ENCODE measurements around the gene DEXI. TPM values are rescaled to one million over a fixed set of nuclear protein-coding genes. Genes with fewer than 3 reads are reported as not detected.

DEXI gene
- total and polyA plus RNA-seq, 2 of the 13 experiments (the other 11 are each of a cell fraction or from before 2014, with no cell fraction given): 51.5 to 70.4 TPM

GRCh38 chr16:10940501-10941079 lies 1.7 kb downstream of the DEXI start (continued):
- peak; percentile 16; the same call in 1 of the 2 replicates for TF ChIP-seq USF2 (IDR thresholded peaks at IDR 0.05; ENCODE audit: low read depth, low read length)
- TF ChIP-seq USF2 (CRISPR knock-in tag; IDR thresholded peaks at IDR 0.05; ENCODE audit: borderline replicate concordance): no peak
- peak; percentile 15; the same call in 1 of the 2 replicates for TF ChIP-seq KMT2A (CRISPR knock-in tag; IDR thresholded peaks at IDR 0.05)
- TF ChIP-seq SIX4 (CRISPR knock-in tag; IDR thresholded peaks at IDR 0.05): peak; percentile 71
- TF ChIP-seq ZNF326 (CRISPR knock-in tag; IDR thresholded peaks at IDR 0.05; ENCODE audit: borderline replicate concordance): 0 out of 2 replicates have a peak, but pooled peaks have one; percentile 70
- TF ChIP-seq ZNF747 (CRISPR knock-in tag; IDR thresholded peaks at IDR 0.05; ENCODE audit: borderline replicate concordance): no peak
- TF ChIP-seq ZNF549 (CRISPR knock-in tag; IDR thresholded peaks at IDR 0.05): no peak

- no peak for ATAC-seq
- H3K4me2 ChIP-seq (ENCODE audit: low read depth, low read length): peak overlapping the region; percentile 97
- peaks cover 0 to 5% of the 10 kb centered on the region in 2 experiments; a peak in 2 of 5 replicates for H3K36me3 ChIP-seq (replicated peaks in 1 of 2; ENCODE audit: control insufficient read depth in 1 of 2, insufficient read depth in 2 of 2, low read length in 2 of 2)
- intact Hi-C loops (cut with micrococcal nuclease; ENCODE audit: unreplicated experiment): no loop called here
- ChIA-PET POLR2A (interaction anchor here (0.6 to 4.5 kb wide), 4 partner anchors 17 to 353 kb away, joined by 3 to 60 read pairs (median 4); partner anchors contain the start of gene NUBP1), CTCF (ENCODE audit: low intra/inter-chr PET ratio, low total read pairs) (no interaction called here)
- no peak for FAIRE-seq
- H3K4me3 ChIP-seq (replicated peaks in 1 of 3; ENCODE audit: insufficient read depth in 1 of 3, low read depth in 2 of 3, low read length in 3 of 3): peak overlapping the region; percentile 70 to 82 (median 76); a peak in 5 of 6 replicates
- H3K27ac ChIP-seq (ENCODE audit: extremely low read length, insufficient read depth, low read length): peak overlapping the region; percentile 34
- H3K27me3 ChIP-seq (ENCODE audit: control insufficient read depth in 1 of 2, insufficient read depth in 2 of 2, low read length in 2 of 2): no peaks in the 10 kb centered on the region; a peak in 1 of 5 replicates
- peak overlapping the region; percentile 31; the same call in 1 of the 2 replicates for H3K9ac ChIP-seq (ENCODE audit: insufficient read depth, low read depth, low read length)
- peaks cover 74% of the 10 kb centered on the region for H3K4me1 ChIP-seq (ENCODE audit: insufficient read depth, low read length)
- 94% methylated on average over 7 of the region's 7 CpGs for WGBS (ENCODE audit: low lambda C conversion rate)
- H3K79me2 ChIP-seq (ENCODE audit: insufficient read depth, low read length): peaks cover 60% of the 10 kb centered on the region
- no peak overlapping the region for H2AFZ ChIP-seq (ENCODE audit: low read length)
- no TSS peak for BruUV-seq (replicated peaks)
- in situ Hi-C loops (cut with HindIII; ENCODE audit: extremely low pct_ligation_motif_present, low pct_unique_long_range_greater_than_20kb): no loop called here
- DNase-seq (ENCODE audit: low spot score): no peak
- H3K9me3 ChIP-seq (ENCODE audit: low read length): no peaks in the 10 kb centered on the region
- H4K20me1 ChIP-seq (ENCODE audit: insufficient read depth, low read length): peaks cover 45% of the 10 kb centered on the region
- TF ChIP-seq DNMT3B (CRISPR knock-in tag; conservative IDR thresholded peaks at IDR 0.05) (no peak), GATA4 (IDR thresholded peaks at IDR 0.05; ENCODE audit: borderline replicate concordance, low read depth) (no peak), XRCC5 (optimal IDR thresholded peaks at IDR 0.05; ENCODE audit: low read length) (no peak), NPAS2 (CRISPR knock-in tag; IDR thresholded peaks at IDR 0.05; ENCODE audit: borderline replicate concordance) (no peak), ZNF317 (CRISPR knock-in tag; IDR thresholded peaks at IDR 0.05) (no peak), USF2 (IDR thresholded peaks at IDR 0.05; ENCODE audit: low read depth, low read length) (0 out of 2 replicates have a peak, but pooled peaks have one; percentile 17), USF2 (CRISPR knock-in tag; IDR thresholded peaks at IDR 0.05; ENCODE audit: borderline replicate concordance) (no peak), ZC3H13 (CRISPR knock-in tag; IDR thresholded peaks at IDR 0.05) (0 out of 2 replicates have a peak, but pooled peaks have one; percentile 40), BATF2 (CRISPR knock-in tag; IDR thresholded peaks at IDR 0.05) (no peak), ZNF839 (CRISPR knock-in tag; IDR thresholded peaks at IDR 0.05; ENCODE audit: borderline replicate concordance) (no peak)
Observed at GRCh38 chr16:10939649-10940234, 2.5 kb downstream of the DEXI start.
